GM21786 (cell line): ENCODE results near the gene GPRC5A.

Experiments used
- ATAC-seq: cut with Tn5 transposase; IDR thresholded peaks from one replicate; pipeline ENCODE4 v1.9.1; 2021; ENCODE audit not compliant: unreplicated experiment

Gene GPRC5A

GRCh38 chr12:12939888-12940287 is 48.5 kb downstream of the GPRC5A start:
- ATAC-seq, result no peak

GRCh38 chr12:12941450-12942350 is 50.3 kb downstream of the GPRC5A start:
- ATAC-seq, result no peak

DNA sequence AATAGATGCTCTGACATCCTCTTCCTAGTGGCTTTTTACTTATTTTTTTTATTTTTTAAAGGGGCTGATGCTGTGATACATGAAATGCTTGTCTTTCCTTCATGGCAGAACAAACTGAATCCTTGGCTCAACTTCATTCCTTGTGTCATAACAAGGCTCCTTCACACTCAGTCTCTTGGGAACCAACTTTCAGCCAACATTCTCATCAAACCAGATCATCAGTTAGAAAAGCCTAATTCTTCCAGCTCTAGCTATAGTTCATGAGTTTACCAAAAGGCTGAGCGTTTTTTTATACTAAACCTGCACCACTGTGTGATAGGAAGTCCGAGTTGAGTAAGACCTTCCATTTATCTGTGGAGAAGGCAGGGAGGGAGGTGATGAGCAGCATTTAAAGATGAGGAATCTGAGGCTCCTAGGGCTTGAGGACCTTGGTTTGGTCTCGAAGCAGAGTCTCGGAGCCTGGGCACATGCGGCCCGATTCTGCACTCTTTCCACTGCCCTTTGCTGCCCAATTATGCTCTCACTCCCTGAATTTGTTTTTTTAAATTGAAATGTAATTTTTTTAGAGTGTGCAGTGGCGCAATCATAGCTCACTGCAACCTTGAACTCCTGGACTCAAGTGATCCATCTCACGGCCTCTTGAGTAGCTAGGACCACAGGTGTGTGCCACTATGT is 52.4 kb downstream of the GPRC5A start:
- no peak for ATAC-seq

DNA sequence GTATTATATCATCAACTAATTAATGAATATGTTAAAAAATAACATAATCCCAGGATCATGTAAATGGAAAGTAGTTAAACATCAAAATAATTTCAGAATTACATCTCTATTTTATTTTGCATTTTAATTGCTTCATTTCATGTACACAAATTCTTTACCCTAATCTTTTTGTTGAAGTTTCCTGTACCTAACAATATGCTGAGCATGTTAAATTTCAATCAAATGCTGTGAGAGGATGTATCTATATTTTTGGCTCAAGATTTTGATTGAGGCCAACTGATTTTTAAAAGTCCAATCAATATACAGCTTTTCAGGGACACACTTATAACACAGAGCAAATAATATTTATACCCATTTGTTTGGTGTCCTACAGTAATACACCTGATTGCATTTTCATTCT is 54.2 kb downstream of the GPRC5A start:
- no peak for ATAC-seq

- no peak for ATAC-seq
Observed at GRCh38 chr12:12946686-12947355, 55.5 kb downstream of the GPRC5A start.

GRCh38 chr12:12947902-12948301 is 56.5 kb downstream of the GPRC5A start:
- no peak for ATAC-seq

GRCh38 chr12:12951504-12951903 is 60.1 kb downstream of the GPRC5A start:
- ATAC-seq, result no peak

GRCh38 chr12:12952036-12952435 is 60.7 kb downstream of the GPRC5A start, which contains the start of gene GPRC5D:
TSS of gene GPRC5D (minus strand) at chr12:12952170. CDS start at chr12:12950384, 1,786 bp downstream.
- ATAC-seq, result no peak

- ATAC-seq, result no peak
Observed at GRCh38 chr12:12954356-12954755, 63.0 kb downstream of the GPRC5A start.

DNA sequence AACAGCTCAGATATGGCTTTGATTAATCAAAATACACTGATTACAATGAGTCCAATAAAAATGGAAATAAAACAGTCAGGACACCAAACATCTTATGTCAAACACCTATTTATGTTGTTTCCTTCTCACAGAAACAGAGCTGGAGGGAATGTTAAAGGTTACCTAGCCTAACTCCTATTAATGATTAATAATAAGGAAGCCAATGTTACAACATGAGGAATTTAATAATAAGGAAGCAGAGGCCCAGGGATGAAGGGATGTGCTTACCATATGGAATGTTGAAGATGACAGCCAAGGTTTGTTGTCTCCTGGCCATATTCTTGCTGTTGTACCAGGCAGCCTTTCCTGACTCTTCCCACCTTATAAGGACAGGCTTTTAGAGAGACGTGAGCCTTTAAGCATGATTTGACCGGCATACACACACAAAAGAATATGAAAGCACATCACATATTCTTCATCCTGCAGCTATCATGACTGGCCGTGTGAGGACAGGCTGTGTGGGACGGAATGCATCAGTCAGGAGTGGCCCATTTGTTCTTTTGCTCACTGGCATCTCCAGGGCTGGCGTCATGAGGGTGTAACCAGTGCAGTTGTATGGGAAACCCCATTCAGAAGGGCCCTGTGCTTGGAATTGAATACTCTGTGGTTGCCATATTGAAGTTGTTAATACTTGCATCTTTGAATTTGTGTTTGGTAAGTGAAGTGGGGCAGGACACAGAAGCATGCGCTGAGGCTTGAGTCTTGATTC is 63.7 kb downstream of the GPRC5A start:
- ATAC-seq, result no peak

- ATAC-seq, result no peak
Observed at GRCh38 chr12:12958886-12959285, 67.5 kb downstream of the GPRC5A start.

GRCh38 chr12:12960639-12961209 is 69.4 kb downstream of the GPRC5A start:
- ATAC-seq, result no peak

GRCh38 chr12:12964255-12964654 is 72.9 kb downstream of the GPRC5A start:
- ATAC-seq, result no peak

DNA sequence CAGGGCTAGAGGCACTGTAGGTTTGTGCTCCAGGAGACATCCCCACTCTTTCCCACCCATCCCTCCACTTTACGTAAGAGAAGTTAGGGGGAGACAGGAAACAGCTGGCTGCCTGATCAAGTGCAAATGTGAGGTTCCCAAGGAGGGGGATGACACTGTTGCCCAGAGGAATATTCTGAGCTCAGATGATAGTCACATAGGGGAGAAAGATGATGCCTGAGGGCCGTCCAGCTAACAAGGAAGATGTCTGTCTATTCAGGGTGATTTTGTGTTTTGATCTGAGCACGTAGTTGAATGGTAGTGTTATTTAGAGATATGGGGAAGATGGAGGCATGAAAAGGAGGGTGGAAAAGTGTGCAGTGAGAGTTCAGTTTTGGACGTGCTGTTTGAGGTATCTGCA is 74.5 kb downstream of the GPRC5A start:
- no peak for ATAC-seq
